GM10266 (cell line): ENCODE data around the gene C2CD2.

ENCODE experiments used
- DNase-seq: peaks from one replicate; pipeline ENCODE4 v3.0.0; 2012; ENCODE audit errors: extremely low spot score
- CTCF ChIP-seq: IDR thresholded peaks from 2 replicates; pipeline ENCODE4 v1.5.1; 2012; ENCODE audit warnings: mild to moderate bottlenecking, low read depth; ENCODE audit not compliant: control insufficient read depth, insufficient read depth; ENCODE audit errors: missing control alignments

C2CD2 gene

GRCh38 chr21:41885341-41886024 lies 68.3 kb downstream of the C2CD2 start:
- no peak for DNase-seq
- peak; percentile 9 for TF ChIP-seq CTCF

GRCh38 chr21:41884501-41885030 lies 69.3 kb downstream of the C2CD2 start:
- no peak for DNase-seq
- no peak for TF ChIP-seq CTCF

- no peak for DNase-seq
- no peak for TF ChIP-seq CTCF
Observed at GRCh38 chr21:41883582-41883981, 70.2 kb downstream of the C2CD2 start.

GRCh38 chr21:41881051-41881450 lies 72.8 kb downstream of the C2CD2 start:
- no peak for DNase-seq
- TF ChIP-seq CTCF: no peak

GRCh38 chr21:41880153-41880552 lies 73.7 kb downstream of the C2CD2 start:
- no peak for DNase-seq
- TF ChIP-seq CTCF: no peak

- DNase-seq: peak; percentile 93
- no peak for TF ChIP-seq CTCF
Observed at GRCh38 chr21:41879190-41879998, 74.4 kb downstream of the C2CD2 start, which contains the start of gene PRDM15. Gene PRDM15, minus strand, starts transcription at chr21:41879344. Its CDS starts 18,981 bp downstream, at chr21:41860363.

GRCh38 chr21:41878831-41879189 lies 75.0 kb downstream of the C2CD2 start:
- no peak for TF ChIP-seq CTCF
- DNase-seq: peak; percentile 93
